Astrocyte of the hippocampus (primary cell): ENCODE measurements around the gene MUC4.

Experiments used
- DNase-seq: peaks from one replicate; pipeline ENCODE4 v3.0.0; 2011; ENCODE audit warnings: low read depth, low spot score

The MUC4 gene

DNA sequence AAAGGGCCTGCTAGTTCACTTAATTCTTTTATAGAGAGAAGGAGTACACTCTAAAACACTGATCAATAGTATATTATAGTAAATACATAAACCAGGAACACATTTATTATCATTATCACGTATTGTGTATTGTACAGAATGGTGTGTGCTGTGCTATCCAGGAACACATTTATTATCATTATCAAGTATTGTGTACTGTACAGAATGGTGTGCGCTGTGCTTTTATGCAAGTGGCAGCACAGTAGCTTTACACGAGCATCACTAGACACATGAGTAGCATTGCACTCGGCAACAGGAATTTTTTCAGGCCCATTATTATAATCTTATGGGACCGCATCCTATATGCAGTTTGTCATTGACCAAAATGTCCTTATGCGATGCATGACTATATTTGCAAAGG, 111.9 kb downstream of the MUC4 start:
- no peak for DNase-seq

DNA sequence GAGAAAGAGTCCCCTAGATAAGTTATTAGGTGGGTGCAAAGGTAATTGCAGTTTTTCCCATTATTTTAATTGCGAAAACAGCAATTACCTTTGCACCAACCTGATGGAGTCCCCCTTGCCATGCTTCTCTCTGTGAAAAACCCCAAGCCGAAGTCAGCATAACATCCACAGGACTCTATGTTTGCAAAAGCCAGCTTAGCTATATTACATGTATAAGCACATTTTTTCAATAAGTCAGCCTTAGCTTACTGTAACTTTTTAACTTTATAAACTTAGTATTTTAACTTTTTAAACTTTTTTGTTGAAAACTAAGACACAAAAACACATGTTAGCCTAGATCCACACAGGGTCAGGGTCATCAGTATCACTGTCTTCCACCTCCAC, 112.3 kb downstream of the MUC4 start:
- DNase-seq = no peak

DNA sequence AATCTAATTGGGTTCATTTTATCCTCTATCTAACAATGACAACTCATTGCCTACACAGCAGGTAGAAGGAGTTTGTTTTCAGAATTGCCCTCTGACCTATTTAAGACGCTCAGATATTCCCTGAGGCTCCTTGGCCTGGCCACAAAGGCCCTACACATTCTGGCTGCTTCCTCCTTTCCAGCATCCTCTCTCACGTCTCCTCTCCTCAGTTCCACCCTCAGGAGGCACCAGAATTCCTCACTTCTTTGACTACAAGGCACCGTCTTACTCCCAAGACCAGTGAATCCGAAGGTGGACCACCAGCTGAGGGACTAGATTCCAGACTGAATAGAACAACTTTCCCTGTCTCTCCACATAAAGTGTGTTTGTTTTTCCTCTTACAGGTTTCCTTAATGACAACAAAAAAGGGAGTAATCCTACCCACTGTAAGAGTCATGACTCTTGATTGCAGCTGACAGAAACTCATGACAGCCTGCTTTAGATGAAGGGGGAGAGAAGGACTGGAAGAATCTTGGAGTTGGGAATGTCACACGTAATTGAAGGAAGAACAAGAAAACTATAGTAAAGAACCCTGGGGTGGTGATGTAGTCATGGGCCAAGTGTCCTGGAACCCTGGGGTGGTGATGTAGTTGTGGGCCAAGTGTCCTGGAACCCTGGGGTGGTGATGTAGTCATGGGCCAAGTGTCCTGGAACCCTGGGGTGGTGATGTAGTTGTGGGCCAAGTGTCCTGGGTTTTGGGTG, 112.9 kb downstream of the MUC4 start:
- DNase-seq = no peak

GRCh38 chr3:195698325-195698646, 113.4 kb downstream of the MUC4 start:
- DNase-seq = no peak

DNA sequence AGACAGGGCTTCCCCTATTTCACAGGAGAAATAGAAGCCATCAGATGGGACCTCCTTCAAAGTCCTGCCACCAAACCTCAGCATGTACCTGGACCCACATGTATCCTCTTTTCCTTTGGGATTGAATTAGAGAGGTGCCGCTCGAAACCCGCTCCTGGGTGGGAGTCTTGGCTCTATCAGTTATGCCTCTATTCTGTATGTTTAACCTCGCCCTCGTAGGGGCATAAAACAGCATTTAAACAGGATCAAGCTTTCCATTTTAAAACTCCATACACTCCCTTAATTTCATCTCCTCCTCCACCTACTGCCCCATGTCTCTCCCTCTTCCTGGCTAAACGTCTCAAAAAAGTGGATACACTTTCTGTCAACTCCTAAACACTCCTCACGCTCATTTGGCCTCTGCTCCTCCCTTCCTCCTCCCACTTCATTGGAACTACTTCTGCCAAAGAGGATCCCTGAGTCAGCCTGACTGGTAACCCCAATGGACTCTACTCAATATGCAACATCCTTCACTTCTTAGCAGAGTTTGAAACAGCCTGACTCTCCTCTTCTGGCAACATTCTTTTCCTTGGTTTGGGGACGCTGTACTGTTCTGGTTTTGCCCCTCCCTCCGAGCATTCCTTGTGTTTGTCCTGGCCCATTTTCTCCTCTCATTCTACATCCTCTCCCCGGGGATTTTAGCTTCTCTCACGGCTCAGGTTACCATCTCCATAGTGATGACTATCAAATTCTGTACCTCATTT, 114.0 kb downstream of the MUC4 start:
- DNase-seq = peak; percentile 83
